GM13977 (cell line): ENCODE measurements around the gene KRT38.

Experiments used
- DNase-seq: peaks from one replicate; pipeline ENCODE4 v3.0.0; 2012; ENCODE audit warnings: low spot score
- in situ Hi-C: fragments of 300-500 bp; cut with MboI; formaldehyde crosslinking; loops from one replicate; pipeline ENCODE4 v1.12.0; 2022; ENCODE audit warnings: low sequenced_read_pairs, low pct_unique_long_range_greater_than_20kb, mixed read lengths, inconsistent platforms; ENCODE audit not compliant: unreplicated experiment
- TF ChIP-seq, protein P1 (sequence below): IDR thresholded peaks from 2 replicates; pipeline ENCODE4 v1.5.1; 2012; ENCODE audit warnings: mild to moderate bottlenecking, control low read depth; ENCODE audit not compliant: insufficient read depth; ENCODE audit errors: extremely low read depth, missing control alignments

KRT38 gene

GRCh38 chr17:41406205-41406604, 34.6 kb downstream of the KRT38 start:
- in situ Hi-C loops: no loop called here
- no peak for DNase-seq
- TF ChIP-seq, protein P1, sequence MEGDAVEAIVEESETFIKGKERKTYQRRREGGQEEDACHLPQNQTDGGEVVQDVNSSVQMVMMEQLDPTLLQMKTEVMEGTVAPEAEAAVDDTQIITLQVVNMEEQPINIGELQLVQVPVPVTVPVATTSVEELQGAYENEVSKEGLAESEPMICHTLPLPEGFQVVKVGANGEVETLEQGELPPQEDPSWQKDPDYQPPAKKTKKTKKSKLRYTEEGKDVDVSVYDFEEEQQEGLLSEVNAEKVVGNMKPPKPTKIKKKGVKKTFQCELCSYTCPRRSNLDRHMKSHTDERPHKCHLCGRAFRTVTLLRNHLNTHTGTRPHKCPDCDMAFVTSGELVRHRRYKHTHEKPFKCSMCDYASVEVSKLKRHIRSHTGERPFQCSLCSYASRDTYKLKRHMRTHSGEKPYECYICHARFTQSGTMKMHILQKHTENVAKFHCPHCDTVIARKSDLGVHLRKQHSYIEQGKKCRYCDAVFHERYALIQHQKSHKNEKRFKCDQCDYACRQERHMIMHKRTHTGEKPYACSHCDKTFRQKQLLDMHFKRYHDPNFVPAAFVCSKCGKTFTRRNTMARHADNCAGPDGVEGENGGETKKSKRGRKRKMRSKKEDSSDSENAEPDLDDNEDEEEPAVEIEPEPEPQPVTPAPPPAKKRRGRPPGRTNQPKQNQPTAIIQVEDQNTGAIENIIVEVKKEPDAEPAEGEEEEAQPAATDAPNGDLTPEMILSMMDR: no peak

DNA sequence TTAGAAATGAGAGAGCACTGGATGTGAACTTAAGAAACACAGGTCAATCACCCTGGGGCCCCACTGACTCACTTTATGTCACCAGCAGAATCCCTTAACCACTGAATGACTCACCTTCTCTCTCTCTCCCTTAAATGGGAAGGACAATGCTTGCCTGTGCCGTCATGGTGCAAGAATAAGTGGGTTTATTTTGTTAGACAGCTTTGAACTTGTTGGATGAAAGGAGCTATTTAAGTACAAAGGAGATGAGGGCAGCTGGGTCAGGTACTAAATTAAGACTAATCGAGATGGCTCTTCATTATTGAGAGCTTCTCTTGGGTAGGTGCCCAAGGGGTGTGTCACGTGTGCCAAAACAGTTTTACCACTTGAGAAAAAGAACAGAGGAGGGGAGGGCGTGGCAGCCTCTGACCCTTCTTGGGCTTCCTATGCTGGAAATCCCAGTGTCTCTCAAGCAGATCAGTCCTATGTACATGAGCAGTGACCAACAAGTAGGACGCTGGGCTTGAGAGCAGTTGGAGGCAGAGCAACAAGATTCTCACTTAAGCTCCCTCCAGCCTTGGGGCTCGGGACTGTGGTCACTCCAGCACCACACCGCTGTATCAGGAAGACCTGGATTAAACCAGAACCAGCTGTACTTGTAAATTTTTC, 36.6 kb downstream of the KRT38 start:
- TF ChIP-seq, protein P1: no peak
- in situ Hi-C loops: no loop called here

GRCh38 chr17:41403404-41404023, 37.3 kb downstream of the KRT38 start:
- no peak for DNase-seq
- in situ Hi-C loops: no loop called here
- TF ChIP-seq, protein P1: no peak

More for the DNA sequence above, 36.6 kb downstream of the KRT38 start:
- no peak for DNase-seq

- in situ Hi-C loops: no loop called here
- DNase-seq: no peak
- TF ChIP-seq, protein P1: no peak
Observed at GRCh38 chr17:41402161-41402560, 38.6 kb downstream of the KRT38 start.

DNA sequence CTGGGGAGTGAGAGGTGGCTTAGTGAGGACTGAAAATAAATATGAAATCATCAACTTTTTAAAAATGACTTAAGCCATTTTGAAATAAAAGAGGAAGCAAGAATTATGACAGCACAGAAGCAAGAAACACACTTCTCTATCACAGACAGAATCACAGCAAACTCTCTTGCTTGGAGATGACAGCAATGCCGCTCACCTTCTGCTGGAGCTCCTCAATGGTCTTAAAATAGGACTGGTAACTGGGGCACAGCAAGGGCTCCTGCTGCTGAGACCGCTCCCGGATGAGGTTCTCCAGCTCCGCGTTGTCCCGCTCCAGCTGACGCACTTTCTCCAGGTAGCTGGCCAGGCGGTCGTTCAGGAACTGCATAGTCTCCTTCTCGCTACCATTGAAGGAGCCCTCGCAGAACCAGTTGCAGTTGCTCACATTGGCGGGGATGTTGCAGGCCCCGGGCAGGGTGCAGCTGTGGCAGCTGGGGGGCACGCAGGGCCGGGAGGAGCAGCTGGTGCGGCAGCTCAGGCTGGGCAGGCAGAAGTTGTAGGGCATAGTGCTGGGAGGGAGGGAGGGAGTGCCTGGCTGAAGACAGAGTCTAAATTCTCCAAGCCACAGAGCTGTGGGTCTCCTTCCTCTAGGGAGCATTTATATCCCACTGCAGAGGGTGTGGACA, 43.7 kb downstream of the KRT38 start, which contains the start of gene KRT31:
KRT31 (minus strand) TSS at position 613 of the 665 bp plus-strand sequence; CDS start at position 544, 69 bp downstream.
- in situ Hi-C loops: no loop called here
- TF ChIP-seq, protein P1: no peak
- no peak for DNase-seq

GRCh38 chr17:41396340-41396739, 44.4 kb downstream of the KRT38 start:
- no peak for DNase-seq
- in situ Hi-C loops: no loop called here
- TF ChIP-seq, protein P1: no peak
